Right ventricle myocardium superior (tissue), 1 donor: ENCODE results near the gene EXOC1L. TPM values are rescaled to one million over a fixed set of nuclear protein-coding genes. Genes with fewer than 3 reads are reported as not detected.

Source experiments
- ATAC-seq: fragments of 200-7000 bp; cut with Tn5 transposase; one replicate; pipeline ENCODE4 v1.9.1; 2020; ENCODE audit warnings: mild to moderate bottlenecking; ENCODE audit not compliant: poor library complexity
- DNase-seq: peaks from one replicate; pipeline ENCODE4 v3.0.0-alpha.2; 2020
- intact Hi-C: fragments of 100-400 bp; cut with DNase I; formaldehyde crosslinking; loops from one replicate; pipeline ENCODE4 v1.11.2; 2022
- total RNA-seq: library from RNA; stranded (reverse); fragmentation: NEBNext Ultra II Directional; extraction: Animal tissue kit (Norgen Biotek cat#: 25700); gene quantifications from one replicate; pipeline ENCODE4 v1.2.1, GENCODE V29; 2021
- donor health status: DM: no; HTN: yes; CAD: no; lungs with severe emphysema.

EXOC1L gene
- total RNA-seq, 1 donor from 2014 or later, result not detected

- intact Hi-C loops, result no loop called here
- ATAC-seq, result no peak
- no peak for DNase-seq
Measured at GRCh38 chr4:55871299-55871800, 51.8 kb downstream of the EXOC1L start.

- intact Hi-C loops, result no loop called here
- ATAC-seq, result no peak
- no peak for DNase-seq
Measured at GRCh38 chr4:55874831-55875230, 55.2 kb downstream of the EXOC1L start.

GRCh38 chr4:55876387-55876786 lies 56.8 kb downstream of the EXOC1L start:
- DNase-seq (no peak), ATAC-seq (peak; percentile 41)
- intact Hi-C loops, result no loop called here

- intact Hi-C loops, result no loop called here
- DNase-seq, result no peak
- no peak for ATAC-seq
Measured at GRCh38 chr4:55879224-55879623, 59.6 kb downstream of the EXOC1L start.

GRCh38 chr4:55880652-55881280 lies 61.2 kb downstream of the EXOC1L start:
- DNase-seq (no peak), ATAC-seq (no peak)
- intact Hi-C loops, result no loop called here

DNA sequence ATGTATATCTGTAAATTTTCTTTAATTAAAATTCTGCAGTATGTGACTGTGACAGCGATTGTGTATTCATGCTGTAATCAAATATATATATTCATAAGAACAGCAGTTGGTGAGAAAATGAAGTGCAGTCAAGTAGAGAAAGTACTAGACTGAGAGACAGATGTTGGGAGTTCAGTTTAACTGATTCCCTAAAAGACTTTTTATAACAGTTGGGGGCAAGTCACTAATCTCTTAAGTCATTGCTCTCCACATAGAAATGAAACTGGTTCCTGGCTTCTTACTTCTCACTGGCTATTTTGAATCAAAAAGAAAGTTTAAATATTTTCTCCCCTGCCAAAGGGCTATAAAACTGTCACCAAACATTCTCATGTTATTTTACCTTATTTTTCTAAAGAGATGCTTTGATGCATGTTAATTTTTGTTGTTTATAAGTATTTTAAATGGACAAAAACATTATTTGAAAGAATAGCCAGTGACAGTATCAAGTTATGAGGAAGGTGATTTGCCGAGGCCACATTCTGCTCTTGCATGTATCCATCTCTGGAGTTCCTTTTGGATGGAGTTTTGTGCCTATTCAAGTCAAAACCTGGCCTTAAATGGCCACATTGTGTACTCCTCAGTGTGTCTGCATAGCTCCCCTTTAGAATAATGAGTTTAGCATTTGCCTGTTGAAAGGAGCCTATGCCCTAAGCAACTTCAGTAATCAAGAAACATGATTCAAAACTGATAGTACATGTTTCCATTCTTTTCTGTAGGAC lies 64.7 kb downstream of the EXOC1L start:
- DNase-seq (no peak), ATAC-seq (no peak)
- intact Hi-C loops, result no loop called here

DNA sequence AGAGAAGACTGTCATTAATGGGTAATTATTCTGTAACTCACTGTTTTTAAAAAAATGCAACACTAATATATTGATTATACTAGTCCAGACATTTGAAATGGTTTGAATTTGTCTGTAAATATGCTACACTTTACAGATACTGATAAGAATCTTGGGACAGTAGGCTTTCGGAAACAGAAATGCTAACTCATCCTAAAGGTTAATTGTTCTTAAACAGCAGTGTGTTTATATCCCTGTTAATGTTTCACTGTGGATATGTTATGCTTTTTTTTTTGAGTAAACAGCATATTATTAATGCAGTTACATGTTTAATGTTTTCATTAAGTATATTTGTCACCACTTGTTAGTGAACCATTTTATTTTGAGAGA lies 65.2 kb downstream of the EXOC1L start:
- no peak for DNase-seq
- no peak for ATAC-seq
- intact Hi-C loops, result no loop called here

Other genes starting within 250 kb of the EXOC1L start
- gene PDCL2, start 227.5 kb upstream of the EXOC1L start, total RNA-seq, result not detected
- gene NMU, start 183.5 kb upstream of the EXOC1L start, total RNA-seq, result not detected
- 14.9 TPM for gene EXOC1, start 33.9 kb downstream of the EXOC1L start, total RNA-seq
- gene CEP135, start 129.2 kb downstream of the EXOC1L start, total RNA-seq, result 2.8 TPM